ENCODE data around the gene TFCP2L1. TPM values are rescaled to one million over a fixed set of nuclear protein-coding genes. Genes with fewer than 3 reads are reported as not detected.

The TFCP2L1 gene
- total RNA-seq, 1 experiment from 2014 or later = 4.3 TPM

GRCh38 chr2:121281694-121282093 is 3.3 kb downstream of the TFCP2L1 start:
- Mint-ChIP-seq H3K4me3 (no peak overlapping the region), H3K4me1 (peaks cover 13% of the 10 kb centered on the region), H3K27ac (no peak overlapping the region), H3K9me3 (no peaks in the 10 kb centered on the region), H3K36me3 (no peaks in the 10 kb centered on the region), H3K27me3 (ENCODE audit: low read depth) (peaks cover 37% of the 10 kb centered on the region)
- ChIA-PET CTCF (interaction anchor here (1.4 kb wide), 1 partner anchor 153 kb away, joined by 4 read pairs; no protein-coding TSS in a partner anchor), POLR2A (no interaction called here)
- no peak for TF ChIP-seq PRDM15 (CRISPR knock-in tag; IDR thresholded peaks at IDR 0.05)
- TF ChIP-seq, protein P1, sequence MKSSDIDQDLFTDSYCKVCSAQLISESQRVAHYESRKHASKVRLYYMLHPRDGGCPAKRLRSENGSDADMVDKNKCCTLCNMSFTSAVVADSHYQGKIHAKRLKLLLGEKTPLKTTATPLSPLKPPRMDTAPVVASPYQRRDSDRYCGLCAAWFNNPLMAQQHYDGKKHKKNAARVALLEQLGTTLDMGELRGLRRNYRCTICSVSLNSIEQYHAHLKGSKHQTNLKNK (CRISPR knock-in tag; IDR thresholded peaks at IDR 0.05) = no peak
- TF ChIP-seq USF1 (CRISPR knock-in tag; IDR thresholded peaks at IDR 0.05) = no peak
- no peak for TF ChIP-seq MYBL2 (CRISPR knock-in tag; IDR thresholded peaks at IDR 0.05)
- no peak for TF ChIP-seq SP1 (CRISPR knock-in tag; conservative IDR thresholded peaks at IDR 0.05)
- TF ChIP-seq JUN (CRISPR knock-in tag; IDR thresholded peaks at IDR 0.05) = no peak
- no peak for TF ChIP-seq CDX4 (CRISPR knock-in tag; IDR thresholded peaks at IDR 0.05; ENCODE audit: borderline replicate concordance)
- TF ChIP-seq, protein P2, sequence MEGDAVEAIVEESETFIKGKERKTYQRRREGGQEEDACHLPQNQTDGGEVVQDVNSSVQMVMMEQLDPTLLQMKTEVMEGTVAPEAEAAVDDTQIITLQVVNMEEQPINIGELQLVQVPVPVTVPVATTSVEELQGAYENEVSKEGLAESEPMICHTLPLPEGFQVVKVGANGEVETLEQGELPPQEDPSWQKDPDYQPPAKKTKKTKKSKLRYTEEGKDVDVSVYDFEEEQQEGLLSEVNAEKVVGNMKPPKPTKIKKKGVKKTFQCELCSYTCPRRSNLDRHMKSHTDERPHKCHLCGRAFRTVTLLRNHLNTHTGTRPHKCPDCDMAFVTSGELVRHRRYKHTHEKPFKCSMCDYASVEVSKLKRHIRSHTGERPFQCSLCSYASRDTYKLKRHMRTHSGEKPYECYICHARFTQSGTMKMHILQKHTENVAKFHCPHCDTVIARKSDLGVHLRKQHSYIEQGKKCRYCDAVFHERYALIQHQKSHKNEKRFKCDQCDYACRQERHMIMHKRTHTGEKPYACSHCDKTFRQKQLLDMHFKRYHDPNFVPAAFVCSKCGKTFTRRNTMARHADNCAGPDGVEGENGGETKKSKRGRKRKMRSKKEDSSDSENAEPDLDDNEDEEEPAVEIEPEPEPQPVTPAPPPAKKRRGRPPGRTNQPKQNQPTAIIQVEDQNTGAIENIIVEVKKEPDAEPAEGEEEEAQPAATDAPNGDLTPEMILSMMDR (IDR thresholded peaks at IDR 0.05) = no peak
- TF ChIP-seq ZNF219 (CRISPR knock-in tag; IDR thresholded peaks at IDR 0.05; ENCODE audit: borderline replicate concordance) = no peak
- no peak for TF ChIP-seq ZNF317 (CRISPR knock-in tag; IDR thresholded peaks at IDR 0.05; ENCODE audit: borderline replicate concordance, low read depth)
- TF ChIP-seq SMAD4 (CRISPR knock-in tag; IDR thresholded peaks at IDR 0.05) = no peak
- TF ChIP-seq, protein P3, sequence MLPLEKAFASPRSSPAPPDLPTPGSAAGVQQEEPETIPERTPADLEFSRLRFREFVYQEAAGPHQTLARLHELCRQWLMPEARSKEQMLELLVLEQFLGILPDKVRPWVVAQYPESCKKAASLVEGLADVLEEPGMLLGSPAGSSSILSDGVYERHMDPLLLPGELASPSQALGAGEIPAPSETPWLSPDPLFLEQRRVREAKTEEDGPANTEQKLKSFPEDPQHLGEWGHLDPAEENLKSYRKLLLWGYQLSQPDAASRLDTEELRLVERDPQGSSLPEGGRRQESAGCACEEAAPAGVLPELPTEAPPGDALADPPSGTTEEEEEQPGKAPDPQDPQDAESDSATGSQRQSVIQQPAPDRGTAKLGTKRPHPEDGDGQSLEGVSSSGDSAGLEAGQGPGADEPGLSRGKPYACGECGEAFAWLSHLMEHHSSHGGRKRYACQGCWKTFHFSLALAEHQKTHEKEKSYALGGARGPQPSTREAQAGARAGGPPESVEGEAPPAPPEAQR (CRISPR knock-in tag; IDR thresholded peaks at IDR 0.05) = no peak
- TF ChIP-seq, protein P4, sequence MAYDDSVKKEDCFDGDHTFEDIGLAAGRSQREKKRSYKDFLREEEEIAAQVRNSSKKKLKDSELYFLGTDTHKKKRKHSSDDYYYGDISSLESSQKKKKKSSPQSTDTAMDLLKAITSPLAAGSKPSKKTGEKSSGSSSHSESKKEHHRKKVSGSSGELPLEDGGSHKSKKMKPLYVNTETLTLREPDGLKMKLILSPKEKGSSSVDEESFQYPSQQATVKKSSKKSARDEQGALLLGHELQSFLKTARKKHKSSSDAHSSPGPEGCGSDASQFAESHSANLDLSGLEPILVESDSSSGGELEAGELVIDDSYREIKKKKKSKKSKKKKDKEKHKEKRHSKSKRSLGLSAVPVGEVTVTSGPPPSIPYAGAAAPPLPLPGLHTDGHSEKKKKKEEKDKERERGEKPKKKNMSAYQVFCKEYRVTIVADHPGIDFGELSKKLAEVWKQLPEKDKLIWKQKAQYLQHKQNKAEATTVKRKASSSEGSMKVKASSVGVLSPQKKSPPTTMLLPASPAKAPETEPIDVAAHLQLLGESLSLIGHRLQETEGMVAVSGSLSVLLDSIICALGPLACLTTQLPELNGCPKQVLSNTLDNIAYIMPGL (CRISPR knock-in tag; IDR thresholded peaks at IDR 0.05) = no peak
- ATAC-seq (no peak), DNase-seq (ENCODE audit: low spot score) (no peak)

- CTCF ChIA-PET = interaction anchor here (0.6 to 1.4 kb wide), 2 partner anchors 152 to 196 kb away, joined by 3 to 4 read pairs; no protein-coding TSS in a partner anchor
- Mint-ChIP-seq H3K4me1 (peaks cover 10% of the 10 kb centered on the region), H3K27ac (no peak overlapping the region), H3K36me3 (no peaks in the 10 kb centered on the region), H3K4me3 (no peak overlapping the region), H3K27me3 (ENCODE audit: low read depth) (peaks cover 31% of the 10 kb centered on the region), H3K9me3 (no peaks in the 10 kb centered on the region)
- no peak for DNase-seq (ENCODE audit: low spot score)
- no peak for ATAC-seq
- POLR2A ChIA-PET = no interaction called here
- no peak for TF ChIP-seq AFF4 (CRISPR knock-in tag; IDR thresholded peaks at IDR 0.05; ENCODE audit: borderline replicate concordance)
- TF ChIP-seq ARID4B (CRISPR knock-in tag; IDR thresholded peaks at IDR 0.05; ENCODE audit: borderline replicate concordance) = no peak
Measured at GRCh38 chr2:121281107-121281506, 3.9 kb downstream of the TFCP2L1 start.
